ENCODE results near the gene SMCO4.
"Not testable (repeated sequence)": the region's sequence is repeated elsewhere in the genome, so short reads cannot be mapped to it uniquely, and the experiment has no call there.

SMCO4 gene

DNA sequence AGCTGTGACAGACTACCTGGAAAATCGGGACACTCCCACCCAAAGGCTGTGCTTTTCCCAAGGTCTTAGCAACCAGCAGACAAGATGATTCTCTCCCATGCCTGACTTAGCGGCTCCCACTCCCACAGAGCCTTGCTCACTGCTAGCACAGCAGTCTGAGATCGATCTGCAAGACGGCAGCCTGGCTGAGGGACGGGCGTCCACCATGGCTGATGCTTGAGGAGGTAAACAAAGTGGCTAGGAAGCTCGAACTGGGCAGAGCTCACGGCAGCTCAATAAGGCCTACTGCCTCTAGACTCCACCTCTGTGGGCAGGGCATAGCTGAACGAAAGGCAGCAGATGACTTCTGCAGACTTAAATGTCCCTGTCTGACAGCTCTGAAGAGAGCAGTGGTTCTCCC lies 84.9 kb downstream of the SMCO4 start:
- no peak overlapping the region for H3K4me3 ChIP-seq (ENCODE audit: control insufficient read depth, low read depth, low read length)
- no peak for DNase-seq (ENCODE audit: low read depth)
- no peak for TF ChIP-seq CTCF (IDR thresholded peaks at IDR 0.05; ENCODE audit: control insufficient read depth, insufficient read depth, low read depth, low read length, missing control alignments)

GRCh38 chr11:93444617-93445073 lies 98.5 kb downstream of the SMCO4 start:
- DNase-seq (ENCODE audit: low read depth) = no peak
- no peak overlapping the region for H3K4me3 ChIP-seq (ENCODE audit: control insufficient read depth, low read depth, low read length)
- TF ChIP-seq CTCF (IDR thresholded peaks at IDR 0.05; ENCODE audit: control insufficient read depth, insufficient read depth, low read depth, low read length, missing control alignments) = no peak

DNA sequence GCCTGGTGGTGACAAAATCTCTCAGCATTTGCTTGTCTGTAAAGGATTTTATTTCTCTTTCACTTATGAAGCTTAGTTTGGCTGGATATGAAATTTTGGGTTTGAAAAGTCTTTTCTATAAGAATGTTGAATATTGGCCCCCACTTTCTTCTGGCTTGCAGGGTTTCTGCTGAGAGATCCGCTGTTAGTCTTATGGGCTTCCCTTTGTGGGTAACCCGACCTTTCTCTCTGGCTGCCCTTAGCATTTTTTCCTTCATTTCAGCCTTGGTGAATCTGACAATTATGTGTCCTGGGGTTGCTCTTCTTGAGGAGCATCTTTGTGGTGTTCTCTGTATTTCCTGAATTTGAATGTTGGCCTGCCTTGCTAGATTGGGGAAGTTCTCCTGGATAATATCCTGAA lies 100.0 kb downstream of the SMCO4 start:
- not testable (repeated sequence) for DNase-seq (ENCODE audit: low read depth); H3K4me3 ChIP-seq (ENCODE audit: control insufficient read depth, low read depth, low read length)

DNA sequence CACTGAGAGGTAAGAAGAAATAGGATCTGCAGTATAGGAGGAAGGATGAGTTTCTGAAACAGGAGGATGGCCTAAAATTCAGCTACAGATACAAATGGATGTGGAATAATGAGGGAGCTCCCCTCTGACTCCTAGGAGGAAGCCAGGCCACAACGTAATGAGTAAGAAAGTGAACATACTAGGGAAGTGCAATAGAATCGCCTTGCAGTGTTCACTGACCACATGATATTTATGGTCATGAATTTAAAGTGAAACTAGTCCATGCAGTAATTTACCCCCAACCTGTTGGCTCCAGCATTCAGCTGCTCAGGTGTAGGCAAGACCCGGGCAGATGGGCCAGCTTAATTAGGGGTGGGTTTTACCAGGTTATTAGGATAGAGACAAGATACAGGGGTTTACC lies 110.9 kb downstream of the SMCO4 start:
- no peak for DNase-seq (ENCODE audit: low read depth)
- no peak overlapping the region for H3K4me3 ChIP-seq (ENCODE audit: control insufficient read depth, low read depth, low read length)
- no peak for TF ChIP-seq CTCF (IDR thresholded peaks at IDR 0.05; ENCODE audit: control insufficient read depth, insufficient read depth, low read depth, low read length, missing control alignments)
